ENCODE data around the gene NINL. TPM values are rescaled to one million over a fixed set of nuclear protein-coding genes. Genes with fewer than 3 reads are reported as not detected.

Gene NINL
- total RNA-seq, 1 experiment from 2014 or later: 7.2 TPM

DNA sequence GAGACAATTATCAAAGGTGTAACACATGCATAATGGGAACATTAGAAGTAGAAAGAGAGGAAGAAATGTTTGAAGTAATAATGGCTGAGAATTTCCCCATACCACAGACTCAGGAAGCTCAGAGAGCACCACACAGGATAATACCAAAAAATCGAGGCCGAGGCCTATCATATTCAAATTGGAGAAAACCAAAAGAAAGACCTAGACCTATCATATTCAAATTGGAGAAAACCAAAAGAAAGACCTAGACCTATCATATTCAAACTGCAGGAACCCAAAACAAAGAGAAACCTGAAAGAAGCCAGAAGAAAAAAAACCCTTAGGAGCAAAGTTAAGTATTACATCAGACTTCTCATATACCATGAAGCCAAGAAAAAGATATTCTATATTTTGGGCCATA lies 18.0 kb downstream of the NINL start:
- no peaks in the 10 kb centered on the region for H3K36me3 ChIP-seq (ENCODE audit: control insufficient read depth in 1 of 2, insufficient read depth in 2 of 2, low read length in 2 of 2)
- H3K4me2 ChIP-seq (ENCODE audit: low read length): no peak overlapping the region
- no peak overlapping the region for H2AFZ ChIP-seq (ENCODE audit: low read depth, low read length, poor library complexity, severe bottlenecking)
- TF ChIP-seq TCF7L2 (IDR thresholded peaks at IDR 0.05; ENCODE audit: borderline replicate concordance, extremely low read depth, insufficient read depth, insufficient read length) (no peak), ZNF274 (IDR thresholded peaks at IDR 0.05; ENCODE audit: low read depth, low read length) (no peak), JUND (IDR thresholded peaks at IDR 0.05) (no peak), ZFX (IDR thresholded peaks at IDR 0.05) (no peak), YY1 (IDR thresholded peaks at IDR 0.05; ENCODE audit: extremely low read depth, insufficient replicate concordance, low read depth, low read length) (no peak), MAX (IDR thresholded peaks at IDR 0.05) (no peak), EZH2 (IDR thresholded peaks at IDR 0.05) (no peak), EGR1 (IDR thresholded peaks at IDR 0.05; ENCODE audit: low read depth) (no peak), RAD21 (IDR thresholded peaks at IDR 0.05; ENCODE audit: low read depth) (no peak), CBX3 (IDR thresholded peaks at IDR 0.05; ENCODE audit: low read depth) (no peak)
- TF ChIP-seq, protein P1, sequence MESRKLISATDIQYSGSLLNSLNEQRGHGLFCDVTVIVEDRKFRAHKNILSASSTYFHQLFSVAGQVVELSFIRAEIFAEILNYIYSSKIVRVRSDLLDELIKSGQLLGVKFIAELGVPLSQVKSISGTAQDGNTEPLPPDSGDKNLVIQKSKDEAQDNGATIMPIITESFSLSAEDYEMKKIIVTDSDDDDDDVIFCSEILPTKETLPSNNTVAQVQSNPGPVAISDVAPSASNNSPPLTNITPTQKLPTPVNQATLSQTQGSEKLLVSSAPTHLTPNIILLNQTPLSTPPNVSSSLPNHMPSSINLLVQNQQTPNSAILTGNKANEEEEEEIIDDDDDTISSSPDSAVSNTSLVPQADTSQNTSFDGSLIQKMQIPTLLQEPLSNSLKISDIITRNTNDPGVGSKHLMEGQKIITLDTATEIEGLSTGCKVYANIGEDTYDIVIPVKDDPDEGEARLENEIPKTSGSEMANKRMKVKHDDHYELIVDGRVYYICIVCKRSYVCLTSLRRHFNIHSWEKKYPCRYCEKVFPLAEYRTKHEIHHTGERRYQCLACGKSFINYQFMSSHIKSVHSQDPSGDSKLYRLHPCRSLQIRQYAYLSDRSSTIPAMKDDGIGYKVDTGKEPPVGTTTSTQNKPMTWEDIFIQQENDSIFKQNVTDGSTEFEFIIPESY (IDR thresholded peaks at IDR 0.05; ENCODE audit: extremely low read depth, insufficient replicate concordance, low read length): no peak
- TF ChIP-seq, protein P2, sequence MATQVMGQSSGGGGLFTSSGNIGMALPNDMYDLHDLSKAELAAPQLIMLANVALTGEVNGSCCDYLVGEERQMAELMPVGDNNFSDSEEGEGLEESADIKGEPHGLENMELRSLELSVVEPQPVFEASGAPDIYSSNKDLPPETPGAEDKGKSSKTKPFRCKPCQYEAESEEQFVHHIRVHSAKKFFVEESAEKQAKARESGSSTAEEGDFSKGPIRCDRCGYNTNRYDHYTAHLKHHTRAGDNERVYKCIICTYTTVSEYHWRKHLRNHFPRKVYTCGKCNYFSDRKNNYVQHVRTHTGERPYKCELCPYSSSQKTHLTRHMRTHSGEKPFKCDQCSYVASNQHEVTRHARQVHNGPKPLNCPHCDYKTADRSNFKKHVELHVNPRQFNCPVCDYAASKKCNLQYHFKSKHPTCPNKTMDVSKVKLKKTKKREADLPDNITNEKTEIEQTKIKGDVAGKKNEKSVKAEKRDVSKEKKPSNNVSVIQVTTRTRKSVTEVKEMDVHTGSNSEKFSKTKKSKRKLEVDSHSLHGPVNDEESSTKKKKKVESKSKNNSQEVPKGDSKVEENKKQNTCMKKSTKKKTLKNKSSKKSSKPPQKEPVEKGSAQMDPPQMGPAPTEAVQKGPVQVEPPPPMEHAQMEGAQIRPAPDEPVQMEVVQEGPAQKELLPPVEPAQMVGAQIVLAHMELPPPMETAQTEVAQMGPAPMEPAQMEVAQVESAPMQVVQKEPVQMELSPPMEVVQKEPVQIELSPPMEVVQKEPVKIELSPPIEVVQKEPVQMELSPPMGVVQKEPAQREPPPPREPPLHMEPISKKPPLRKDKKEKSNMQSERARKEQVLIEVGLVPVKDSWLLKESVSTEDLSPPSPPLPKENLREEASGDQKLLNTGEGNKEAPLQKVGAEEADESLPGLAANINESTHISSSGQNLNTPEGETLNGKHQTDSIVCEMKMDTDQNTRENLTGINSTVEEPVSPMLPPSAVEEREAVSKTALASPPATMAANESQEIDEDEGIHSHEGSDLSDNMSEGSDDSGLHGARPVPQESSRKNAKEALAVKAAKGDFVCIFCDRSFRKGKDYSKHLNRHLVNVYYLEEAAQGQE (IDR thresholded peaks at IDR 0.05; ENCODE audit: low read depth): no peak
- ChIA-PET CTCF (no interaction called here), RAD21 (ENCODE audit: low non-redundant PET in 1 of 2, low total read pairs in 2 of 2, uncharacterized antibody in 2 of 2, unreplicated experiment in 2 of 2) (no interaction called here), POLR2A (no interaction called here)
- no peak for ATAC-seq
- H4K20me1 ChIP-seq (ENCODE audit: insufficient read depth): no peaks in the 10 kb centered on the region
- no peak overlapping the region for H3K27ac ChIP-seq (ENCODE audit: low read depth, low read length)
- no peak for DNase-seq (ENCODE audit: low read depth, low spot score)
- H3K9me3 ChIP-seq (ENCODE audit: control insufficient read depth in 1 of 2, insufficient read depth in 1 of 2, low read depth in 1 of 2, low read length in 2 of 2): no peaks in the 10 kb centered on the region
- no peak overlapping the region for H3K9ac ChIP-seq (ENCODE audit: low read length)
- intact Hi-C loops (cut with micrococcal nuclease): no loop called here
- BruUV-seq (replicated peaks): no TSS peak
- H3K79me2 ChIP-seq (ENCODE audit: insufficient read depth, low read length): 0 out of 2 replicates have a peak, but pooled peaks cover 4% of the 10 kb centered on the region
- no peak overlapping the region for H3K4me3 ChIP-seq (replicated peaks in 1 of 2; ENCODE audit: low read depth in 1 of 2, low read length in 2 of 2)
- H3K4me1 ChIP-seq (ENCODE audit: control insufficient read depth in 1 of 2, insufficient read depth in 2 of 2, low read length in 2 of 2): no peaks in the 10 kb centered on the region
- no peaks in the 10 kb centered on the region for H3K9me2 ChIP-seq (ENCODE audit: insufficient read depth)
- H3K27me3 ChIP-seq (ENCODE audit: insufficient read depth, low read length): no peaks in the 10 kb centered on the region
